Iris pigment epithelial cell (primary cell): ENCODE measurements around the gene SETD1B.
"Not testable (repeated sequence)": the region's sequence is repeated elsewhere in the genome, so short reads cannot be mapped to it uniquely, and the experiment has no call there.

Source experiments
- DNase-seq: peaks from one replicate; pipeline ENCODE4 v3.0.0-alpha.2; 2011; ENCODE audit warnings: low read depth

SETD1B gene

DNA sequence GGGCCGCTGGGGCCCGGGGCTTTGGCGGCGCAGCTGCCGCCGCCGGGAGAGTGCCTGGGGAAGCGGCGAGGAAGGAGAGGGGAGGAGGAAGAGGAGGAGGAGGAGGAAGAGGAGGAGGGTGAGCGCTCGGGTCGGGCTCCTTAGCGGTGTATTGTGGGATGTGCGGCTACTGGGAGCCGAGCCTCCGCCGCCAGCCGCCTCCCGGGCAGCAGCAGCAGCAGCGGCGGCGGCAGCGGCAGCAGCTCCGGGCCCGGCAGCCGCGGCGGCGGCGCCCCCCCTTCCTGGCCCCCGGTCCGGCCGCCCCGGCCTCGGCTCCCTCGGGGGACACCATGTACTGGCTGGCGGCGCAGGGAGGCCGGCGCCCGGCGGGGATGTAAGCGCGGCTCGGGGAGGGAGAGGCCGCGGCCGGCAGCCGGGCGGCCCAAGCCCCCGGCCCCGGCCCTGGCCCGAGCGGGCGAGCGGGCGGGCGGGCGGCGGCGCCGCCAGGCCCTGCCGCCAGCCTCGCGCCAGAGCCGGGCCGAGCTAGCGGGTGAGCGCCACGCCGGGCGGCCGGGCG lies at the start of gene SETD1B:
Gene SETD1B, plus strand, starts transcription at position 149 of the 556 bp plus-strand sequence. CDS start 729 bp downstream, outside the sequence.
- DNase-seq = peak; percentile 68

DNA sequence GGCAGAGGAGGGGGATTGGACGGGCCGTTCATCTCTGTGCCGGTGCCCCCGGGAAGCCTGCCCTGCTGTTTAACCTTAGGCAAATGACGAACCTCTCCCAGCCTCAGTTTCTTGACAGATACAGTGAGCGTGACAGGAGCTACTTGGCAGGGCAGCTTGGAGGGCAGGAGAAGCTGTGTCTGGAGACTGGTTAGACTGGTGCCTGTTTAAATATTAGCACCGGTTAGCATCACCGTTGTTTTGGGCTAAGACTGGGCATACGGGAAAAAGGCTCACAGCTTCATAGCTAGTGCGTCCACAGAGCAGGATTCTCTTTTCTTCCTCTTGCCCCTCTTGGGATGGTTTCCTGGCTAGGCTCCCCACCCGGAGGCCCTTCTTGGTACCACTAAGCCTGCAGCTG lies 49.0 kb upstream of the SETD1B start:
- DNase-seq = no peak

DNA sequence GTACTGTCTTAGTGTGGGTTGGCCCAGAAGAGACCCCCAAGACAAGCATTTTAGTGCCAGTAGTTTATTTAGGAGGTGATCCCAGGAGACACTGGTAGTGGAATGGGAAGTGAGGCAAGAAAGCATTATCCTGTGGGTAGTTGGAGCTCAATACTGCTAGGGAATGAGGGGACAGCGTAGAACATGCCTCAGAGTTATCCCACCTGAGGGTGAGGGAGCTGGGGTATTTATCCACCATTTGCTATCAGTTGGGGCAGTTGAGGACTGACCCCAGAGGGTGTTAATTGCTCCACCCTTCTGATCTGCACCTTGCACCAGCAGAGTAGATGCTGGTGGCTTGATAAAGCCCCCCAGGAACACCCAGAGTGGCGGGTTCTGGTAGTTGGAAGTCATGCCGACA lies 48.2 kb upstream of the SETD1B start:
- no peak for DNase-seq

DNA sequence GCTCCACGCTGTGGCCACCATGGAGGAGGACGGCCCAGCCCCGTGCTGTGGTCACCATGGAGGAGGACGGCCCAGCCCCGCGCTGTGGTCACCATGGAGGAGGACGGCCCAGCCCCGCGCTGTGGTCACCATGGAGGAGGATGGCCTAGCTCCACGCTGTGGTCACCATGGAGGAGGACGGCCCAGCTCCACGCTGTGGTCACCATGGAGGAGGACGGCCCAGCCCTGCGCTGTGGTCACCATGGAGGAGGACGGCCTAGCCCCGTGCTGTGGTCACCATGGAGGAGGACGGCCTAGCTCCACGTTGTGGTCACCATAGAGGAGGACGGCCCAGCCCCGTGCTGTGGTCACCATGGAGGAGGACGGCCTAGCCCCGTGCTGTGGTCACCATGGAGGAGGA lies 45.3 kb upstream of the SETD1B start:
- not testable (repeated sequence) for DNase-seq

GRCh38 chr12:121762269-121762668 lies 41.5 kb upstream of the SETD1B start:
- DNase-seq = no peak

DNA sequence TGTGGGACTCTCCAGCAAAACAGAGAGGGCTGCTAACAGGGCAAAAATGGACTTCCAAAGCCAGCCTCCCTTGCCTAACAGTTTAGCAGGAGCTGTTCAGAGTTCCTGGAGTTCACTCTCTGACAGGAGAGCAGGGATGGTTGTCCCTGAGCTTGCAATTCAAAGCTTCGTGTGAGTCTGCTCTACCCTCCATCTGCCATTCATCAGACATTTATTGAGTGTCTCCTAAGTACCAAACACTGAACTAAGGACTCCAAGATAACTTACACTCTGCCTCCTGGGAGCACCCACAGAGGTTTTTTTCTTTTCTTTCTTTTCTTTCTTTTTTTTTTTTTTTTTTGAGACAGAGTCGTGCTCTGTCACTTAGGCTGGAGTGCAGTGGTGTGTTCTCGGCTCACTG lies 39.0 kb upstream of the SETD1B start:
- no peak for DNase-seq

DNA sequence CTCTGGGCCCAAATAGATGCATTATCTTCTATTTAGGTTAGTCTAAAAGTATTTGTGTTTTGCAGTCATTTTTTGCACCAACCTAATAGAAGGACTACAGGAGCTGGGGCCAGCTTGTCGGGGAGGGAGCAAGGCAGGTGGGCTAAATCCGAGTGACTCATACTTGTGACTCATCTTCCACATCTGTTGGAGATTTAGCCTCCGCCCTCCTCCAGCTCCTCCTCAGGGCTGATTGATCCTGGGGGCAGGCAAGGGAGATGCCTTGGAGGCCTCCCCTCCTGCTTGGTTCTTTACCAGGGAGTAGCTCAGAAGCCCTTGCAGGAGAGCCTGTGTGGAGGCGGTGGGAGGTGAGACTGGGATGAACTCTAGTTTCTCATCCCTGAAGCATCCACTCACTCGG lies 38.2 kb upstream of the SETD1B start:
- peak; percentile 88 for DNase-seq

DNA sequence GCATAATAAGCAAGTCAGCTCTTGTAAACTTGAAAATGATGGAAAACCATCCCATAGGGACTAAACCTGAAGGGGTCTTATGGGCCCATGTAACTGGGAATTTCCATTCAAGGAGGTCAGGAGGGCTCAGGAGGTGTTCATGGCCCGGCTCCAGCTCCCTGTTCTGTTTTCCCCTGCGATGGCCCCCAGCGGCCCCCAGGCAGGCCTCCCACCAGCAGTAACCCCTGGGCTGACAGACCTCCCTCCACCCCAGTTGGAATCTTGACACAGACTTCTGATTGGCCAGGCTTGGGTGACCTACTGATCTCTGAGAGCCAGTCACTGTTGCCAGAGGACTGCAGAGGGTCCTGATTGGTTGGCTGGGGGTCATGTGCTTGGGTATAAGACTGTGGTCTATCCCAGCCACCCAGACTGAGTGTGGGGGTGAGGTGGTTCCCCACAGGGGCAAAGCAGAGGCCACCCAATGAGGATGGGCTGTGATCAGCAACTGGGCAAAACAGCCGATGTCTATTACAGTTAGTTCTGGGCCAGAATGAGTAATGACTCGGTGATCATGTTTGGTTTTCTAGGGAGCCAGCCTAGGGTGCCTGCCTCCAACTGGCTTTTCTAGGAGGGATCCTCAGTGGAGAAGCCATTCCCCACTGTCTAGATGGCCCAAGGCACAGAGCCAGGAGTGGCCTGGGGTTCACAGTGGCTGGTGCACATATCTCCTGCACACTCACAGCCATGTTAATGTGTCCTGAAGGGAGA lies 37.3 kb upstream of the SETD1B start:
- no peak for DNase-seq

DNA sequence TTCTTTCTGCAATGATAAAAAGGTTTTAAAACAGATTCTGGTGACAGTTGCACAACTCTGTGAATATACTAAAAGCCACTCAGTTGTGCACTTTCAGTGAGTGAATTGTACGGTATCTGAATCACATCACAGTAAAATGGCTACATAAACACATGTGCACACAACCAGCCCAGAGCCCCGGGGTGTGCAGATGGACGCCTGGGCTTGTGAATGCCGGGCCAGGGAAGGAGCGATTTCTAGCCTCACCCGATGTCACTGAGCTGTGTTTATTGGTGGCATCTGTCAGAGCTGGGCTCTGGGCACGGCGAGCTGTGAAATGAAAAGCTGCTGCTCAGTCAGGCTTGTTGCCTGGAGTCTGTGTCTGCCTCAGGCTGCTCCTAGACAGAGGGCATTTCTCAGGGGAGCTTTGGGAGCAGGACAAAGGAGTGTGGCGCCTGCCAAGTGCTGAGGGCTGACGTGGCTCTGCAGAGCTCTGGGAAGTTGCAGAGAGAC lies 36.2 kb upstream of the SETD1B start:
- DNase-seq = peak; percentile 54

DNA sequence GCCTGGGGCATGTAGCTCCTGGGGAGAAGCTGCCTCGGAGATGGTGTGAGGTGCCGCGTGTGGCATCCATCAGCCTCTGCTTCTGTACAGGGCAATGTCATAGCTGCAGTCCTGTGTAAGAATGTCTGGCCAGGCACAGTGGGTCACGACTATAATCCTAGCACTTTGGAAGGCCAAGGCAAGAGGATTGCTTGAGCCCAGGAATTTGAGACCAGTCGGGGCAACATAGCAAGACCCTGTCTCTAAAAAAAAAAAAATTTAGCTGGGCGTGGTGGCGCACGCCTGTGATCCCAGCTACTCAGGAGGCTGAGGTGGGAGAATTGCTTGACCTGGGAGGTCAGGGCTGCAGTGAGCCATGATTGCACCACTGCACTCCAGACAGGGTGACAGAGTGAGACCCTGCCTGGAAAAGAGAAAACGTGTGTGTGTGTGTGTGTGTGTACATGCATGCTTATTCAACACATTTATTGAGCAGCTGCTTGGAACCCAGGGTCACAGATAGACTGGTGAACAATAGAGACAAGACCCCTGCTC lies 34.4 kb upstream of the SETD1B start:
- DNase-seq = no peak

DNA sequence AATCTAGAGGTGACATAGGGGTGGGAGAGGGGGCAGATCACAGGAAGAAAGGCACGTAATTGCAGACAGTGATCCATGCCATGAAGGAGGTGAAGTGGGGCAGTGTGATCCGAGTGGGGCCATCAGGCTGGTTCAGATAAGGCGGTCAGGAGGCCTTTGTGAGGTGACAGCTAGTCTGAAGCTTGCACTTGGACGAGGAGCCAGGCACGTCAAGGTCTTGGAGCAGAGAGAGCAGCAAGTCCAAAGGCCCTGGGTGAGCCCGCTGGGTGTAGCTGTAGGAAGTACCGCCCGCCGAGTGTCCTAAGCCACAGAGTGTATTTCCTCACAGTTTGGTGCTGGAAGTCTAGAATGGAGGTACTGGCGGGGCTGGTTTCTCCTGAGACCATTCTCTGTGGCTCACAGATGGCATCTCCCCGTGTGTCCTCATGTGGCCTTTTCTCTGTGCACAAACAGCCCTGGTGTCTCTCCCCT lies 33.9 kb upstream of the SETD1B start:
- DNase-seq = no peak

DNA sequence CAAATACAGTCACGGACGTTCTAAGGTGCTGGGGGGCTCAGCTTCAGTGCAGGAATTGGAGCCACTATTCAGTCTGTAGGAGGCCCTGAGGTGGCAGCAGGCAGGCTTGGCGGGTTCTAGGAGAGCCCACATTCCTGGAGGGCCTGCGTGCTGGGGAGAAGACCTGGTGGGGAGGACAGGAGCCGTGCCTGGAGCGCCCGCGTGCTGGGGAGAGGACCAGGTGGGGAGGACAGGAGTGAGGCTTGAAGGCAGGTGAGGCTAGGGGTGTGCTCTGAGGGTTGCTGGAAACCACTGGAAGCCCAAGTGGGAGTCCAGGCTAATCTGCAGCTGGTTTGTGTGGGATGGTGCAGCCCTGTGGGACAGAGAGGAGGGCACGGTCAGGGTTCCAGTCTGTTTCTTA lies 33.4 kb upstream of the SETD1B start:
- no peak for DNase-seq

GRCh38 chr12:121770813-121771625 lies 32.8 kb upstream of the SETD1B start:
- DNase-seq = no peak

- peak; percentile 60 for DNase-seq
Measured at GRCh38 chr12:121773011-121773777, 30.6 kb upstream of the SETD1B start.

DNA sequence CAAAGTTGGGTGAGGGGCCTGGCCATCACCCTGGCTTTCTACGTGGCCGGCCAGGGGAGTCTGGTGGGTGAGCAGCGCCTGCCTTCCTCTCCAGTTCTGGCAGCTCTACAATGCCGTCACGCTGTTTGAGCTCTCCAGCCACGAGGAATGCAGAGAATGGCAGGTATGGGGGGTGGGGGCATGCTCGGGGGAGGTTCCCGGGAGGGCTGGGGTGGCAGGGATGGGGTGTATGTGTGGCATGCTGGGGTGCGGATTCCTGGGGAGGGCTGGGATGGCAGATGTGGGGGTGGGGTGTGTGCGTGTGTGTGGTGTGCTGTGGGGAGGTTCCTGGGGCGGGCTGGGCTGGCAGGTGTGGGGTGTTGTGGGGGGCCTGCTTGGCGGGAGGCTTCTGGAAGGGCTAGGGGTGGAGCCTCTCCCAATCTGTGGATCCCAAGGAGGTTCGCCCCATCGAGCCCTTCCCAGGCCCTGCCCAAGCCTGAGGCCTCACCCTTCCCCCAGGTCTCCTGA lies 28.8 kb upstream of the SETD1B start:
- DNase-seq = no peak

DNA sequence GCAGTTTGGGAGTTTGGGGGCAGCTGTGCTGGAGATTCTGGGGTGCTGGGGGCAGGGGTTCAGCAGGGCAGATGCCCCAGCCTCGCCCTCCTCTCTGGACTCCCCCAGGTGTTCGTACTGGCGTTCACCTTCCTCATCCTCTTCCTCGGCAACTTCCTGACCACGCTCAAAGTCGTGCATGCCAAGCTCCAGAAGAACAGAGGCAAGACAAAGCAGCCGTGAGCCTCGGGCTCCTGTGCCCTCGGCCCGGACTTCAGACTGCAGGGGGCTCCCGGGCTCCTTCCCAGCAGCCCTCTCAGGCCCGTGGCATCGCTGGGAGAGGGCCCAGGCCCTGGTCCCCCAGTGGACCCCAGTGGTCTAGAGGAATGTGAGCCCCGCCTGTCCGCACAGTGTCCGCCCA lies 28.3 kb upstream of the SETD1B start:
- no peak for DNase-seq

DNA sequence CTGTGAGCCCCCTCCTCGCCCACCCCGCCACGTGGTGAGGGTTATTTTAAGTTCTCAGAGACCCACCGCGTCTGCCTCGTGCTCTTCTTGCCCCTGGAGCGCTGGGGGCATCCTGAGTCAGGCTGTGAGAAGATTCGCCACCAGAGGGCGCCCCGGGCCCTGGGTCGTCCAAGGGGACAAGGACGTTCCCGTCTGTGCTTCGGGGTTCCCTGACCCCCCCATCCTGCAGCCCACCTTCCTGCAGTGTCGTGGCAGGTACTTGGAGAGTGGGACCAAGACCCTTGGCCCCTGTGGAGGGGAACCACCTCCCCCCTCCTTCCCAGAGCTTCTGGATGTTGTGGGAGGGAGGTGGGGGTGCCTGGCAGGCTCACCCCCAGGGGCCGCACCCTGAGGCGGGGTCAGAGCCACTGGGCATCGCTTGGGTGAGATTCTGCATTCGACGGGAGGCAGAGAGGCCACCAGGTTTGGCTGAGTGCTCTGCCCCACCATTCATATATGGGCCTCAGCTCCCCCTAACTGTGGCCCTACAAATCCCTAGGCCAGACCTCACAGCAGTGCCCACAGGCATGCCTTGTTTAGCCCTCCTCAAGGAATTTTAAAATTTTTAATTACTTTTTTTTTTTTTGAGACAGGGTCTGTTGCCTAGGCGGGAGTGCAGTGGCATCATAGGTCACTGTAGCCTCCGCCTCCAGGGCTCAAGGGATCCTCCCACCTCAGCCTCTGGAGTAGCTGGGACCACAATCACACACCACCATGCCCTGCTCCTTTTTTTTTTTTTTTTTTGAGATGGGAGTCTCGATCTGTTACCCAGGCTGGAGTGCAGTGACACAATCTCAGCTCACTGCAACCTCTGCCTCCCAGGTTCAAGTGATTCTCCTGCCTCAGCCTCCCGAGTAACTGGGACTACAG lies 27.4 kb upstream of the SETD1B start:
- peak; percentile 42 for DNase-seq

GRCh38 chr12:121778567-121779421 lies 25.0 kb upstream of the SETD1B start:
- DNase-seq = no peak

GRCh38 chr12:121779422-121779895 lies 24.4 kb upstream of the SETD1B start:
- DNase-seq = no peak
